Colonic mucosa (tissue), 4 donors: Measurements from ENCODE around the gene DIDO1. TPM values are rescaled to one million over a fixed set of nuclear protein-coding genes. Genes with fewer than 3 reads are reported as not detected.

ENCODE experiments used
- DNase-seq: peaks from one replicate; pipeline ENCODE4 v3.0.0-alpha.2; 2020
- H3K27ac ChIP-seq: fragments of 200-600 bp; one replicate; pipeline ENCODE4 v1.8.0; 2021
- H3K27me3 ChIP-seq: fragments of 200-600 bp; one replicate; pipeline ENCODE4 v1.8.0; 2021
- H3K36me3 ChIP-seq: fragments of 200-600 bp; one replicate; pipeline ENCODE4 v1.8.0; 2021
- H3K4me1 ChIP-seq: fragments of 200-600 bp; one replicate; pipeline ENCODE4 v1.8.0; 2021; ENCODE audit warnings: mild to moderate bottlenecking
- H3K4me3 ChIP-seq: fragments of 200-600 bp; one replicate; pipeline ENCODE4 v1.8.0; 2021
- H3K9ac ChIP-seq, 2 donors: one replicate each; pipeline ENCODE4 v1.7.0; 2013; ENCODE audit warnings: control low read depth in 2 of 2, low read depth in 2 of 2, low read length in 2 of 2
- H3K9me3 ChIP-seq: fragments of 200-600 bp; one replicate; pipeline ENCODE4 v1.8.0; 2021
- intact Hi-C: fragments of 100-400 bp; cut with DNase I; formaldehyde crosslinking; loops from one replicate; pipeline ENCODE4 v1.14.1; 2022
- total RNA-seq, 2 donors: library from RNA; stranded (reverse); fragmentation: NEBNext Ultra II Directional in 1 of 2; extraction: Animal tissue kit (Norgen Biotek cat#: 25700) in 1 of 2; gene quantifications; one replicate each; pipeline ENCODE4 v1.2.1, GENCODE V29; 2021
- TF ChIP-seq, protein P1 (sequence below): fragments of 200-600 bp; IDR thresholded peaks from one replicate; pipeline ENCODE4 v1.8.0; 2022; ENCODE audit warnings: antibody characterized with exemption, mild to moderate bottlenecking
- donor health status: healthy.
- donor health status: DM: no; HTN: no; CAD: no.
- donor health status: DM: no; HTN: no; CAD: no.

DIDO1 gene
- total RNA-seq, 2 donors from 2014 or later = 41.4 to 50.4 TPM

GRCh38 chr20:62933966-62934365 lies 7.7 kb upstream of the DIDO1 start:
- H3K27me3 ChIP-seq = no peaks in the 10 kb centered on the region
- no peak overlapping the region for H3K4me3 ChIP-seq
- no peak for DNase-seq
- H3K9me3 ChIP-seq = no peaks in the 10 kb centered on the region
- H3K4me1 ChIP-seq = peaks cover 12% of the 10 kb centered on the region
- no peak overlapping the region for H3K27ac ChIP-seq
- intact Hi-C loops = no loop called here
- no peaks in the 10 kb centered on the region for H3K36me3 ChIP-seq
- H3K9ac ChIP-seq = no peak overlapping the region
- TF ChIP-seq, protein P1, sequence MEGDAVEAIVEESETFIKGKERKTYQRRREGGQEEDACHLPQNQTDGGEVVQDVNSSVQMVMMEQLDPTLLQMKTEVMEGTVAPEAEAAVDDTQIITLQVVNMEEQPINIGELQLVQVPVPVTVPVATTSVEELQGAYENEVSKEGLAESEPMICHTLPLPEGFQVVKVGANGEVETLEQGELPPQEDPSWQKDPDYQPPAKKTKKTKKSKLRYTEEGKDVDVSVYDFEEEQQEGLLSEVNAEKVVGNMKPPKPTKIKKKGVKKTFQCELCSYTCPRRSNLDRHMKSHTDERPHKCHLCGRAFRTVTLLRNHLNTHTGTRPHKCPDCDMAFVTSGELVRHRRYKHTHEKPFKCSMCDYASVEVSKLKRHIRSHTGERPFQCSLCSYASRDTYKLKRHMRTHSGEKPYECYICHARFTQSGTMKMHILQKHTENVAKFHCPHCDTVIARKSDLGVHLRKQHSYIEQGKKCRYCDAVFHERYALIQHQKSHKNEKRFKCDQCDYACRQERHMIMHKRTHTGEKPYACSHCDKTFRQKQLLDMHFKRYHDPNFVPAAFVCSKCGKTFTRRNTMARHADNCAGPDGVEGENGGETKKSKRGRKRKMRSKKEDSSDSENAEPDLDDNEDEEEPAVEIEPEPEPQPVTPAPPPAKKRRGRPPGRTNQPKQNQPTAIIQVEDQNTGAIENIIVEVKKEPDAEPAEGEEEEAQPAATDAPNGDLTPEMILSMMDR = no peak

GRCh38 chr20:62931464-62931863 lies 5.2 kb upstream of the DIDO1 start:
- Histone ChIP-seq H3K27me3 (no peaks in the 10 kb centered on the region), H3K4me1 (peaks cover 27% of the 10 kb centered on the region)

DNA sequence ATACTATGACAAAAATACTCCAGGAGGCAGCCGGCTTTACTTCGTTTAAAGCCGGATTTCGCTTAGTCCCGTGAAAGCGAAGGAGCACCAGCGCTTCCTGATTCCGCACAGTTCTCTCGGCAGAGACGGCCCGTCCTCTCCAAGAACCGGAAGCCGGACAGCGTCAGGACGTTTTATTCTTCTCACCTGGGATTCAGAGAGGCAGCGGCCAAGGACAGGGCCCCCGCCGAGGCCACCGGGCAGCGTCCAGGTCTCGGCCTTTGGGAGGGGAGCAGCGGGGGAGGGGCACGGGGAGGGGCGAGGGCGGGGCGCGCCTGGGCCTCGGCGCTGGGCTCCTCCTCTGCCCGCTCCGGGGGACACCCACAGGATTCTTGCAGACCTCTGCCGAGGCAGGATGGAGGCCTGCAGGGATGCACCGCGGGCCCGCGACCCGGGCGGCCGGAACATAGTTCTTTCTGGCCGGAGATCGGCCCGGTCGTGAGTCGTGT lies 2.8 kb upstream of the DIDO1 start:
- intact Hi-C loops = no loop called here
- H3K4me3 ChIP-seq = peak overlapping the region; percentile 42
- H3K36me3 ChIP-seq = no peaks in the 10 kb centered on the region
- H3K27me3 ChIP-seq = no peaks in the 10 kb centered on the region
- H3K9ac ChIP-seq = peak overlapping the region; percentile 51 to 65
- peaks cover 24% of the 10 kb centered on the region for H3K4me1 ChIP-seq
- TF ChIP-seq, protein P1 = no peak
- DNase-seq = peak; percentile 86
- H3K9me3 ChIP-seq = no peaks in the 10 kb centered on the region
- peak overlapping the region; percentile 85 for H3K27ac ChIP-seq

More at GRCh38 chr20:62931464-62931863, 5.2 kb upstream of the DIDO1 start:
- H3K36me3 ChIP-seq = no peaks in the 10 kb centered on the region
- TF ChIP-seq, protein P1 = no peak
- no peak overlapping the region for H3K27ac ChIP-seq
- no peaks in the 10 kb centered on the region for H3K9me3 ChIP-seq
- H3K9ac ChIP-seq = no peak overlapping the region
- H3K4me3 ChIP-seq = no peak overlapping the region
- no peak for DNase-seq
- intact Hi-C loops = no loop called here

- no peaks in the 10 kb centered on the region for H3K27me3 ChIP-seq
- peaks cover 29% of the 10 kb centered on the region for H3K4me1 ChIP-seq
- peak overlapping the region; percentile 42 for H3K4me3 ChIP-seq
- DNase-seq = no peak
- H3K9ac ChIP-seq = peak overlapping the region; percentile 51 to 65
- H3K36me3 ChIP-seq = no peaks in the 10 kb centered on the region
- no peaks in the 10 kb centered on the region for H3K9me3 ChIP-seq
- TF ChIP-seq, protein P1 = no peak
- H3K27ac ChIP-seq = peak overlapping the region; percentile 85
- intact Hi-C loops = no loop called here
These were observed 2.1 kb upstream of the DIDO1 start for GRCh38 chr20:62928246-62928939.

DNA sequence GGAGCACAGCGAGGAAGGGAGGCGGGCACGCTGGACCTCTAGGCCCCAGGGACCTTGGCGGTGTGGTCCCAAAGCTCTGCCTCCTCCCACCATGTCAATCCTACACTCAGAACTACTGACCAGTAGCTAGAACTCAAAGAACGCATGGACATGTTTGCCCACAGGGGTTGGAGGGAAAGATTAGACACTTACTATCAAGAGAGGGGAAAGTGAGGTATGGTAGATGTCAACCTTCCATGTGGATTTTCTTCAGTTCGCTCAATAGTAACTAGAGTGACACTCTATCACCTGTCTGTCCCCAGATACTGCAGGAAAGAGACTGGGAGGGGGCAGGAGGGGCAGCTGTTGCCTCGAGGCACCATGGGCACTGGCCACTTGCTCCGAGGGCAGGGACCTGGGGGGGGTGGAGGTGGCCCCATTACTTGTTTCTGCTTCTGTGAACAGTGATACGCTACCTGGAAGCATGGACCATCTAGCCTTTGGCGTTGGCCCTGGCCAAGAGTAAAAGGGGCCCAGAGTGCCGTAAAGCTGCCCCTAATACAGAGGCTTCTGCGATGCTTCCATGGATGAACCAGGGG lies 912 bp upstream of the DIDO1 start:
- TF ChIP-seq, protein P1 = no peak
- H3K27ac ChIP-seq = peak overlapping the region; percentile 97

More for the DNA sequence above, 912 bp upstream of the DIDO1 start:
- no peaks in the 10 kb centered on the region for H3K9me3 ChIP-seq
- intact Hi-C loops = no loop called here
- H3K4me1 ChIP-seq = peaks cover 41% of the 10 kb centered on the region
- peak overlapping the region; percentile 98 for H3K4me3 ChIP-seq
- no peaks in the 10 kb centered on the region for H3K27me3 ChIP-seq
- no peaks in the 10 kb centered on the region for H3K36me3 ChIP-seq
- no peak for DNase-seq
- peak overlapping the region; percentile 88 to 97 for H3K9ac ChIP-seq
